Fibroblast of pulmonary artery (primary cell): ENCODE results near the gene ZNF598.
A peak's percentile ranks its signal among the peaks of the same experiment; 100 is the strongest.

Source experiments
- DNase-seq: peaks from one replicate; pipeline ENCODE4 v3.0.0-alpha.2; 2010; ENCODE audit warnings: low read depth
- H3K4me3 ChIP-seq: replicated peaks from 2 replicates; pipeline ENCODE4 v1.5.1; 2011; ENCODE audit warnings: low read depth, mild to moderate bottlenecking, control low read depth, low read length, moderate library complexity
- TF ChIP-seq, protein P1 (sequence below): IDR thresholded peaks from 2 replicates; pipeline ENCODE4 v1.5.1; 2011; ENCODE audit warnings: mild to moderate bottlenecking, control low read depth, low read length, inconsistent platforms; ENCODE audit errors: missing control alignments

Gene ZNF598

DNA sequence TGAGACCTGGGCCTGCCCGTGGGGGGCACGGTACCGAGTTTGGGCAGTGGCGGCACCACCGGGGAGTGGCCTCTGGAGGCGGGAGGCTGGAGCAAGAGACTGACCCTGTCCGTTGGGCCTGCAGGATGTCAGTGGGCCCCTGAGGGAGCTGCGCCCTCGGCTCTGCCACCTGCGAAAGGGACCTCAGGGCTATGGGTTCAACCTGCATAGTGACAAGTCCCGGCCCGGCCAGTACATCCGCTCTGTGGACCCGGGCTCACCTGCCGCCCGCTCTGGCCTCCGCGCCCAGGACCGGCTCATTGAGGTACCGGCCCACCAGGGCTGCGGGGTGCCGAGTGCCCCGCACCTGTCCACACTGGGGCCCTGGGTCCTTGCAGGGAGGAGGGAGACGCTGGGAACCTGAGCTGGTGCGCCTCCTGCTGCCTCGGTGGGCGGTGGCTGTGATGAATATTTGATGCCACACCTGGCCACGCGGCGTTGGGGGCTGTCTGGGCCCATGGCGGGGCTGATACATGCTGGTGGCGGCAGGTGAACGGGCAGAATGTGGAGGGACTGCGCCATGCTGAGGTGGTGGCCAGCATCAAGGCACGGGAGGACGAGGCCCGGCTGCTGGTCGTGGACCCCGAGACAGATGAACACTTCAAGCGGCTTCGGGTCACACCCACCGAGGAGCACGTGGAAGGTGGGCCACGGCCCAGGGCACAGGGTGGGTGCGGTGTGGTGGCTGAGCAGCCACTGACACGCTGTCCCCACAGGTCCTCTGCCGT lies 26.8 kb upstream of the ZNF598 start:
- no peak overlapping the region for H3K4me3 ChIP-seq
- TF ChIP-seq, protein P1, sequence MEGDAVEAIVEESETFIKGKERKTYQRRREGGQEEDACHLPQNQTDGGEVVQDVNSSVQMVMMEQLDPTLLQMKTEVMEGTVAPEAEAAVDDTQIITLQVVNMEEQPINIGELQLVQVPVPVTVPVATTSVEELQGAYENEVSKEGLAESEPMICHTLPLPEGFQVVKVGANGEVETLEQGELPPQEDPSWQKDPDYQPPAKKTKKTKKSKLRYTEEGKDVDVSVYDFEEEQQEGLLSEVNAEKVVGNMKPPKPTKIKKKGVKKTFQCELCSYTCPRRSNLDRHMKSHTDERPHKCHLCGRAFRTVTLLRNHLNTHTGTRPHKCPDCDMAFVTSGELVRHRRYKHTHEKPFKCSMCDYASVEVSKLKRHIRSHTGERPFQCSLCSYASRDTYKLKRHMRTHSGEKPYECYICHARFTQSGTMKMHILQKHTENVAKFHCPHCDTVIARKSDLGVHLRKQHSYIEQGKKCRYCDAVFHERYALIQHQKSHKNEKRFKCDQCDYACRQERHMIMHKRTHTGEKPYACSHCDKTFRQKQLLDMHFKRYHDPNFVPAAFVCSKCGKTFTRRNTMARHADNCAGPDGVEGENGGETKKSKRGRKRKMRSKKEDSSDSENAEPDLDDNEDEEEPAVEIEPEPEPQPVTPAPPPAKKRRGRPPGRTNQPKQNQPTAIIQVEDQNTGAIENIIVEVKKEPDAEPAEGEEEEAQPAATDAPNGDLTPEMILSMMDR = no peak
- DNase-seq = no peak

DNA sequence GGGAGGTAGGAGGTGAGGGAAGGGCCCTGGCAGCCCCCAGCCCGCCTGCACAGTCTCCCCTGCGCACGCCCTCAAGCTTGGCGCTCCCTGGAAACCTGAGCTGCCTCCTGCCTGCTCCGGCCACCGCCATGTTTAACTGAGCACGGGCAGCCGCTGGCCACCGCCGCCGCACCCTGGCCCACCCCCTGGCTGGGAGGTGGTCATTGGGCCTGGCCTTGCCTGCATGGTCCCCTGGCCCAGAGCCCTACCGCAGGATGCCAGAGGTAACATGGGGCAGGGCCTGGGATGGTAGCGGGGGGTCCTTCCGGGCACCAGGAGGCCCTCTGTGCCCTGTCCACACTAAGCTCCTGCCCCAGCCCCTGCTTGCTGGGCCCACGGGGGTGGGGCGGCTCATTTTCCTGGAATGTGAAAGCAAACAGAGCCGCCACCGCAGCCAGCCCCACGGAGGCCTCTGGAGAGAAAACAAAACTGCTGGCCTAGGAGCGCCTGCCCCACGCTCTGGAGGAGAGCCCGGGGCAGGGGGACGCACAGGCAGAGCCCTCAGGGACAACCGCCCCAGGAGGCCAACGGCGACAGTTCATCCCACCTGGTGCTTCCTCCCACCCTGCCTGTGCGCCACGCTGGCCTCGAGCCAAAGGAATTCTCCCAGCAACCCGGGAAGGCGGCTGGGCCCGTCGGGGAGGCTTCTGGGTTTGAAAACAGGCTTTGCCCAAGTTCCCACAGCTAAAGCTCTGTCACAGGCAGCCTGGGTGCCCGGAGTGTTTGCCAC lies 26.0 kb upstream of the ZNF598 start:
- DNase-seq = peak; percentile 65
- TF ChIP-seq, protein P1 = no peak
- H3K4me3 ChIP-seq = no peak overlapping the region

DNA sequence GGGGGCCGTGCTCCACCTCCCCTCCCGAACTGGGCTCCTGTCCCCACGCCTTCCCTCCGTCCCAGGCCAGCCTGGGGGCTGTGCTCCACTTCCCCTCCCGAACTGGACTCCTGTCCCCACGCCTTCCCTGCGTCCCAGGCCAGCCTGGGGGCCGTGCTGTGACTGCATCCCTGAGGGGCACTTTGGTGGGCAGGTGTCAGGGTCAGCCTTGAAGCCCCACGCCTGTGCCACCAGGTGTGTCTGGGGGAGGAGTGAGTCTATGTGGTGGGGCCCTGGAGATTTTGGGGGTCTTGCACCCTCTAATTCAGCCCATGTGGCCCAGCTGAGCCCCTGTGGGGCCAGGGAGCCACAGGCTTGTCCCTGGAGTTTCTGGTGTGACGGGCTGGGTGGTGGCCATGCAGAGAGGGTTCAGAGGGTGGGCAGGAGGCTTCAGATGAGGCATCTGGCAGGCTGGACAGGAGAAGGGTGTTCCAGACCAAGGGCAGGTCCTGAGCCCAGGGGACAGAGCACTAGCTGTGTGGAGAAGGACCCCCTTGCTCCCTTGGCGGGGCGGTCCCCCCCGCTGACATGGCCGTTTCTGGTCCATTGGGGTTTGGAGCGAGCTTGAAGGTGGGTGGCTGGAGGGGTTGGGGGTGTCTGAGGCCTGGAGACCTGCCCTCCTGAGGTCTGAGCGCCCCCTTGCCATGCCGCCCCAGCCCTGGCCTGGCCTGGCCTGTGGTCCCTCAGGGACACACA lies 25.2 kb upstream of the ZNF598 start:
- no peak for DNase-seq
- TF ChIP-seq, protein P1 = no peak
- no peak overlapping the region for H3K4me3 ChIP-seq

DNA sequence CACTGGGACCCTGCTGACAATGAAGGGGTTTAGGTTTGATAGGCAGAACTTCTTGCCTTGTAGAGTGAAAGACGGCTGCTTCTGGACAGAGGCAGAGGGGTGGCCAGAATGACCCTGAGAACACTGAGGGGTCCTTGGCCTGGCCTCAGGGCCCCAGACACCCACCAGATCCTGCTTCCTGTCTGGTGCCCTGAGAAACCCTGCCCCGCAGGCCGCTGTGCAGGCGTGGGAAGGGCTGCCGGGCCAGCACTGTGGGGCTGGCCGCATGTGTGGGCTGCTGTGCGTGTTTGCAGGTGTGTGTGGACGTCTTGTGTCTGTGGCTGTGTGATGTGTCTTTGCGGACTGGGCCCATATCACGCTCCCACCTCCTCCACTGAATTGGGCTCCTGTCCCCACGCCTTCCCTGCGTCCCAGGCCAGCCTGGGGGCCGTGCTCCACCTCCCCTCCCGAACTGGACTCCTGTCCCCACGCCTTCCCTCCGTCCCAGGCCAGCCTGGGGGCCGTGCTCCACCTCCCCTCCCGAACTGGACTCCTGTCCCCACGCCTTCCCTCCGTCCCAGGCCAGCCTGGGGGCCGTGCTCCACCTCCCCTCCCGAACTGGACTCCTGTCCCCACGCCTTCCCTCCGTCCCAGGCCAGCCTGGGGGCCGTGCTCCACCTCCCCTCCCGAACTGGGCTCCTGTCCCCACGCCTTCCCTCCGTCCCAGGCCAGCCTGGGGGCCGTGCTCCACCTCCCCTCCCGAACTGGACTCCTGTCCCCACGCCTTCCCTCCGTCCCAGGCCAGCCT lies 24.5 kb upstream of the ZNF598 start:
- peak overlapping the region; percentile 32 for H3K4me3 ChIP-seq
- DNase-seq = peak; percentile 25

DNA sequence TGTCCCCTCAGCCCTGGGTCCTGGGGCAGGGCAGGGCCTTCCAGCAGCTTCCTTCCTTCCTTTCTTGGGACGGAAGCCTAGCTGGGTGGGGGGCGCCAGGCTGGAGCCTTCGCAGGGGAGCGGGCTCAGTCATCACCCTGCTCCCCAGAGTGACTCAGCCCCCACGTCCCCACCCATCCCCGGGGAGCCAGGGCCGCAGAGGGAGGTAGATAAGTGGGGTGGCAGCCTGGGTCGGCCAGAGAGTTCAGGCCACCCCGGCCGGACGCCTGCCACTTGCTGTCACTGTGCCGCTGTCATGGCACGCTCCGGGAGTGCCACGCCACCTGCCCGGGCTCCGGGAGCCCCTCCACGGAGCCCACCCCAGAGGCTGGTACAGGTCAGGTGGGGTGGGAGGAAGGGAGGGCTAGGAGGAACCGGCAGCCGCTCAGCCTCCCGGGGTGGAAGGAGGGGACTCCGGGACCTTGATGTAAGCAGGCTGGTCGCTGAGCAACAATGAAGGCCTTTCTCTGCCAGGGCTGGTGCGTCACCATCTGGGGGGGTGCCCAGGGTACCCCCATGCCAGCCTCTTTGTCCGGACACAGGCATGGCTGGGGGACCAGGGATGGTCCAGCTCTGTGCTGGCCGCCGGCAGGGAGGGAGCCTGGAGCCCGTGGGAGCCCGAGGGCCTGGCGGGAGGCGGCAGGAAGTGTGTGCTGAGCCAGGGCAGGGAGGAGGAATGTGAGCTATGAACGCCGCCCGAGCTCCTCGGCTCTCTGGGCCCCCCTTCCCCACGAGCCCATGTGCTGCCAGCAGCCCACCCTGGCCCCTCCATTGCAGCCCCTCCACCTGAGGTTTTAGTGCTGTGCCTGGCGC lies 23.7 kb upstream of the ZNF598 start:
- DNase-seq = peak; percentile 66
- H3K4me3 ChIP-seq = peak overlapping the region; percentile 32
- TF ChIP-seq, protein P1 = no peak

DNA sequence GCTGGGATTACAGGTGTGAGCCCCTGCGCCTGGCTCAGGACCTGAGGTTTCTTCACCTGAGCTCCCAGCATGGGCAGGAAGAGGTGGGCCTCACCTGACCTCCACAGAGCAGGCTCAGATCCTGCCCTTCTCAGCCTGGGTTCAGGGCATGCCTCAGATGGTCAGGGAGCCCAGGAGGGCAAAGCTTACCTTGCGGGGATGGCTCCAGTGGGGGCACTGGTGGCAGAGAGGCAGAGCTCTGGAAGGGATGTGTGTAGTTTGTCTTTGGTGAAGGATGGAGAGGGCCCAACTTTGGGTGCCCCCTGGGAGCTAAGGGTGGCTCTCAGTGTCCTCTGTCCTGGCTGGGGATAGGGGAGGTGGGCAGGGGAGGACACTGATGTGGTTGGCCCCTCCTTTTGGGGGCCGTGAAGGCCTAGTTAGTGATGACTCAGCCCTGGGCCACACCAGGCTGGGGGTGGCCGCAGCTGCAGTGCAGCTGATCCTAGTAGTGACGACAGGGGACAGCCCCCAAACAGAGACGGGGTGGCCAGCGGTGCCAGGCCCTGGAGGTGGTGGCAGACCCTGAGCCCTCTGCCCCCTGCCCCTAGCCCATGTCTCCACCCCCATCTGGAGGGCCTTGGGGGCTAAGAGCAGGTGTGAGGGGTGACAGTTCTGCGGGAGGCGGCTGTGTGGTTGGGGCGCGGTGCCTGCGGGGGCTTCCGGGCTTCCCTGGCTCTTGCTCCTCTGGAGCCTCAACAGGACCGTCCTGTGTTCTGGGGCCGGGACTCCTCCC lies 22.9 kb upstream of the ZNF598 start:
- no peak for DNase-seq
- H3K4me3 ChIP-seq = no peak overlapping the region
- TF ChIP-seq, protein P1 = no peak
